Neural progenitor cell (in vitro differentiated cells): ENCODE measurements around the gene CYP1A2. TPM values are rescaled to one million over a fixed set of nuclear protein-coding genes. Genes with fewer than 3 reads are reported as not detected.
A peak's percentile ranks its signal among the peaks of the same experiment; 100 is the strongest.

Experiments used
- DNase-seq: peaks from one replicate; pipeline ENCODE4 v3.0.0-alpha.2; 2016; ENCODE audit warnings: low spot score
- H2AFZ ChIP-seq: fragments of 200-600 bp; sonication (generic); replicated peaks from 2 replicates; pipeline ENCODE4 v1.6.1; 2016; ENCODE audit warnings: antibody characterized with exemption
- H3F3A ChIP-seq: fragments of 200-600 bp; sonication (generic); 2 replicates; pipeline ENCODE4 v1.6.1; 2016; ENCODE audit warnings: antibody characterized with exemption, low read depth
- H3K27ac ChIP-seq: fragments of 200-600 bp; sonication (generic); 2 replicates; pipeline ENCODE4 v1.5.1; 2016; ENCODE audit warnings: mild to moderate bottlenecking
- H3K27me3 ChIP-seq: fragments of 200-600 bp; sonication (generic); 2 replicates; pipeline ENCODE4 v1.6.1; 2016; ENCODE audit warnings: mild to moderate bottlenecking, moderate library complexity
- H3K36me3 ChIP-seq: fragments of 200-600 bp; sonication (generic); 2 replicates; pipeline ENCODE4 v1.5.1; 2016
- H3K4me1 ChIP-seq: fragments of 200-600 bp; sonication (generic); 2 replicates; pipeline ENCODE4 v1.6.1; 2016; ENCODE audit warnings: mixed run types
- H3K4me2 ChIP-seq: fragments of 200-600 bp; sonication (generic); 2 replicates; pipeline ENCODE4 v1.6.1; 2016
- H3K4me3 ChIP-seq: fragments of 200-600 bp; sonication (generic); 2 replicates; pipeline ENCODE4 v1.5.1; 2016
- H3K79me2 ChIP-seq: fragments of 200-600 bp; sonication (generic); 2 replicates; pipeline ENCODE4 v1.6.1; 2016; ENCODE audit warnings: low read depth
- H3K9ac ChIP-seq: fragments of 200-600 bp; sonication (generic); 2 replicates; pipeline ENCODE4 v1.6.1; 2016
- H3K9me3 ChIP-seq: fragments of 200-600 bp; sonication (generic); 2 replicates; pipeline ENCODE4 v1.5.1; 2016; ENCODE audit warnings: low read depth
- H4K20me1 ChIP-seq: fragments of 200-600 bp; sonication (generic); 2 replicates; pipeline ENCODE4 v1.6.1; 2016; ENCODE audit warnings: low read depth
- H3K27ac Mint-ChIP-seq: 3 replicates; pipeline ENCODE4 v1.8.0; 2021; ENCODE audit warnings: mixed read lengths
- H3K27me3 Mint-ChIP-seq: 2 replicates; pipeline ENCODE4 v1.8.0; 2022; ENCODE audit warnings: low read depth, mild to moderate bottlenecking, inconsistent platforms, moderate library complexity, mixed read lengths; ENCODE audit not compliant: insufficient read depth
- H3K36me3 Mint-ChIP-seq: 3 replicates; pipeline ENCODE4 v1.8.0; 2021; ENCODE audit warnings: mixed read lengths
- H3K4me1 Mint-ChIP-seq: 3 replicates; pipeline ENCODE4 v1.8.0; 2021; ENCODE audit warnings: mixed read lengths
- H3K4me3 Mint-ChIP-seq: 3 replicates; pipeline ENCODE4 v1.8.0; 2021; ENCODE audit warnings: mild to moderate bottlenecking, moderate library complexity, mixed read lengths
- H3K9me3 Mint-ChIP-seq: 3 replicates; pipeline ENCODE4 v1.8.0; 2020; ENCODE audit warnings: mixed read lengths
- EZH2 ChIP-seq: fragments of 200-600 bp; sonication (generic); IDR thresholded peaks from 2 replicates; pipeline ENCODE4 v1.6.1; 2017; ENCODE audit warnings: antibody characterized with exemption, mild to moderate bottlenecking, moderate library complexity
- EZH2phosphoT487 ChIP-seq: fragments of 200-600 bp; sonication (generic); IDR thresholded peaks from 2 replicates; pipeline ENCODE4 v1.6.1; 2017; ENCODE audit warnings: antibody characterized with exemption
- total RNA-seq: library from RNA; depleted of rRNA; stranded (reverse); fragments of >200 nt; gene quantifications from 2 replicates; pipeline ENCODE4 v1.2.3, GENCODE V29; 2015; ENCODE audit warnings: low replicate concordance
- TF ChIP-seq, protein P1 (sequence below): fragments of 200-600 bp; sonication (generic); IDR thresholded peaks from 2 replicates; pipeline ENCODE4 v1.5.1; 2017; ENCODE audit warnings: antibody characterized with exemption, mild to moderate bottlenecking

The CYP1A2 gene
- total RNA-seq, 1 donor from 2014 or later: not detected

DNA sequence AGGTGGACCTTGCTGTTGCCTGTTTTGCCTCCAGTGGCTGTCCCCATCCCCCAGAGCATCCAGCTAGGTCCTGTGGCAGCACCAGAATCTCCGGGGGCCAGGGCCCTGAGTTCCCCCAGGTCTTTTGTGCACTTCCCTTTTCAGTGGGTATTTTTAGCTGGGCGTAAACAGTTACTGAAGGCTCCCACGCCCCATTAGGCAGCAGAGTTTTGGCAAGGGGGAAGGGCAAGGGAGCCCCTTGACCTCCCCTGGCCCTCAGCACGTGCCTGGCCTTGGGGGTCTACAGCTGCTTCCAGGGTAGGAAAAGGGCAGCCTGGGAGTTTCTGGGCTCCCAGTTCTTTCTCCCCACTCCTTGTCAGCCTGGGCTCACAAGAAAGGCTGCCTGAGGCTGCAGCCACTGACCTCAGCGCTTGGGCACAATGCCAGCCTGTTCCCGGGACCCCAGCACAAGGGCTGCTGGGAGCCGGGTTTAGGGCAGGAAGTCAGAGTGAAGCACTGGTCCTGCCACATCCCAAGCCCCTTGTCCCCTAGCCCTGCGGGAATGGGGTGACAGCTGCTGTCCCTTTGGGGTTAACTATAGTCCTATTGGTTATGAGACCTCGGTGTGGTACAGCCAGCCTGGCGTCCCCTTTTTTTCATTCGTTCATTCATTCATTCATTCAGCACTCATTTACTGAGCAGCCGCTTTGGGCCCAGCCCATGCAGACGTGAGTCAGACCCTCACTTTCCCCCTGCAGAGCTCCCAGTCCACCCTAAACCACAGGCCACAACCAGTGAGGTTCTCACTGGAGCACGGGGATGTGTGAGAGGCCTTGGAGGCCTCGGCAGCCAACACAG is 41.7 kb downstream of the CYP1A2 start:
- H3K27me3 Mint-ChIP-seq: no peaks in the 10 kb centered on the region
- H3K27ac Mint-ChIP-seq: peak overlapping the region; percentile 53
- H2AFZ ChIP-seq: no peak overlapping the region
- no peak overlapping the region for H3K9ac ChIP-seq
- DNase-seq: no peak
- H3K4me1 ChIP-seq: peaks cover 20% of the 10 kb centered on the region
- no peak overlapping the region for H3K4me3 ChIP-seq
- peaks cover 2% of the 10 kb centered on the region for H3K36me3 Mint-ChIP-seq
- H4K20me1 ChIP-seq: peaks cover 98% of the 10 kb centered on the region
- H3F3A ChIP-seq: no peaks in the 10 kb centered on the region
- H3K4me3 Mint-ChIP-seq: no peak overlapping the region
- H3K27ac ChIP-seq: no peak overlapping the region
- no peaks in the 10 kb centered on the region for H3K36me3 ChIP-seq
- no peaks in the 10 kb centered on the region for H3K9me3 Mint-ChIP-seq
- peaks cover 71% of the 10 kb centered on the region for H3K79me2 ChIP-seq
- no peak overlapping the region for H3K4me2 ChIP-seq
- TF ChIP-seq EZH2phosphoT487 (no peak), EZH2 (no peak)
- TF ChIP-seq, protein P1, sequence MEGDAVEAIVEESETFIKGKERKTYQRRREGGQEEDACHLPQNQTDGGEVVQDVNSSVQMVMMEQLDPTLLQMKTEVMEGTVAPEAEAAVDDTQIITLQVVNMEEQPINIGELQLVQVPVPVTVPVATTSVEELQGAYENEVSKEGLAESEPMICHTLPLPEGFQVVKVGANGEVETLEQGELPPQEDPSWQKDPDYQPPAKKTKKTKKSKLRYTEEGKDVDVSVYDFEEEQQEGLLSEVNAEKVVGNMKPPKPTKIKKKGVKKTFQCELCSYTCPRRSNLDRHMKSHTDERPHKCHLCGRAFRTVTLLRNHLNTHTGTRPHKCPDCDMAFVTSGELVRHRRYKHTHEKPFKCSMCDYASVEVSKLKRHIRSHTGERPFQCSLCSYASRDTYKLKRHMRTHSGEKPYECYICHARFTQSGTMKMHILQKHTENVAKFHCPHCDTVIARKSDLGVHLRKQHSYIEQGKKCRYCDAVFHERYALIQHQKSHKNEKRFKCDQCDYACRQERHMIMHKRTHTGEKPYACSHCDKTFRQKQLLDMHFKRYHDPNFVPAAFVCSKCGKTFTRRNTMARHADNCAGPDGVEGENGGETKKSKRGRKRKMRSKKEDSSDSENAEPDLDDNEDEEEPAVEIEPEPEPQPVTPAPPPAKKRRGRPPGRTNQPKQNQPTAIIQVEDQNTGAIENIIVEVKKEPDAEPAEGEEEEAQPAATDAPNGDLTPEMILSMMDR: no peak
- H3K4me1 Mint-ChIP-seq: peaks cover 43% of the 10 kb centered on the region
- H3K9me3 ChIP-seq: no peaks in the 10 kb centered on the region
- no peaks in the 10 kb centered on the region for H3K27me3 ChIP-seq

DNA sequence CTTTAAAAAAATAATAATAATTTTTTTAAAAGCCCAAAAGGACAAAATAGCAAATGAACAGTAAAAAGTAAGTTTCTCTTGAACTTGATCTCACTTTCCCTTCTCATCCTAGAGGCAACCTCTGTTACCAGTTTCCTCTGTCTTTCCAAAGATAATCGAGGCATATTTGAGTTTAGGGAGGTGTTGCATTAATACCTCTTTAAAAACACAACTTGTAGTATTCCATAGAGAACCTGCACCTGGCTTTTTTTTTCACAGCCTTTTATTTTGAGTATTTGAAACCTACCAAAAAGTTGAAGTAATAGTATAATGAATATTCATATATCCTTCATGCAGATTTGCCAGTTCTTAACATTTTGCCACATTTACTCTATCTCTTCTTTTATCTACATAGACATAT is 42.4 kb downstream of the CYP1A2 start:
- Histone ChIP-seq H3K9me3 (no peaks in the 10 kb centered on the region), H2AFZ (no peak overlapping the region), H3K27ac (no peak overlapping the region), H3K4me3 (no peak overlapping the region), H4K20me1 (peaks cover 97% of the 10 kb centered on the region), H3K27me3 (no peaks in the 10 kb centered on the region), H3K4me1 (peaks cover 20% of the 10 kb centered on the region), H3K36me3 (no peaks in the 10 kb centered on the region), H3K79me2 (peaks cover 67% of the 10 kb centered on the region), H3K4me2 (no peak overlapping the region), H3K9ac (no peak overlapping the region), H3F3A (no peaks in the 10 kb centered on the region)
- DNase-seq: no peak
- Mint-ChIP-seq H3K27ac (no peak overlapping the region), H3K27me3 (no peaks in the 10 kb centered on the region), H3K9me3 (no peaks in the 10 kb centered on the region), H3K36me3 (peaks cover 2% of the 10 kb centered on the region), H3K4me3 (no peak overlapping the region), H3K4me1 (peaks cover 43% of the 10 kb centered on the region)
- no peak for TF ChIP-seq EZH2phosphoT487

DNA sequence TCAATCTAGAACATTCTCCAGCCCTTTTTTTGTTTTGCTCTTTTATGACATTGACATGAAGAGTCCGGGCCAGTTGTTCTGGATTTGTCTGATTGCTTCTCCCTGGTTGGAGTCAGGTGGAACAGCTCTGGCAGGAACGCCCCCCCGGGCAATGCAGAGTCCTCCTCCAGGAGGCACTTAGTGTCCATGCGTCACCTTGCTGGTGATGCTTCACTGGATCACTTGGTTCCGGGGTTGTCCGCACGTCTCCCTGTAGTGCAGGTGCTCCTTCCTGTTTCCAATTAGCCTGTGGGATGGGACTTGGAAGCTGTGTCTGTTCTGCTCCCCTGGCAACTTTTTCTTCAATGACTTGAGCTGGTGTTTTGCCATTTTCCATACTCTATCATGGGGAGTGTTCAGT is 43.0 kb downstream of the CYP1A2 start:
- Histone ChIP-seq H2AFZ (no peak overlapping the region), H3K27ac (no peak overlapping the region), H3K4me2 (no peak overlapping the region), H3K9me3 (no peaks in the 10 kb centered on the region), H3K4me1 (peaks cover 20% of the 10 kb centered on the region), H3F3A (no peaks in the 10 kb centered on the region), H3K4me3 (no peak overlapping the region), H4K20me1 (peaks cover 97% of the 10 kb centered on the region), H3K36me3 (no peaks in the 10 kb centered on the region), H3K27me3 (no peaks in the 10 kb centered on the region), H3K9ac (no peak overlapping the region), H3K79me2 (peaks cover 60% of the 10 kb centered on the region)
- H3K27ac Mint-ChIP-seq: no peak overlapping the region
- H3K27me3 Mint-ChIP-seq: no peaks in the 10 kb centered on the region
- H3K9me3 Mint-ChIP-seq: no peaks in the 10 kb centered on the region
- H3K4me1 Mint-ChIP-seq: peaks cover 43% of the 10 kb centered on the region
- DNase-seq: no peak
- TF ChIP-seq EZH2: no peak
- TF ChIP-seq, protein P1: no peak
- TF ChIP-seq EZH2phosphoT487: no peak
- H3K4me3 Mint-ChIP-seq: no peak overlapping the region
- H3K36me3 Mint-ChIP-seq: peaks cover 2% of the 10 kb centered on the region
